ENCODE results near the gene OSBPL3. TPM values are rescaled to one million over a fixed set of nuclear protein-coding genes. Genes with fewer than 3 reads are reported as not detected.

OSBPL3 gene
- total and polyA plus RNA-seq, 2 donors = 9.1 to 23.3 TPM

GRCh38 chr7:24965831-24966708 is 13.9 kb downstream of the OSBPL3 start:
- peak in 3 of 9 donors; percentile 22 to 67 (median 47) for DNase-seq (ENCODE audit: low read depth in 6 of 9, low spot score in 9 of 9)
- H3K27me3 ChIP-seq (ENCODE audit: control insufficient read depth in 2 of 2, insufficient read depth in 1 of 2, low read length in 1 of 2) = no peaks in the 10 kb centered on the region
- peak overlapping the region; percentile 61 to 75 for H3K27ac ChIP-seq (ENCODE audit: low read depth in 1 of 2, low read length in 1 of 2)
- no peaks in the 10 kb centered on the region for H3K9me3 ChIP-seq (ENCODE audit: control insufficient read depth in 2 of 2, insufficient read depth in 1 of 2, low read length in 1 of 2)
- no peaks in the 10 kb centered on the region for H3K36me3 ChIP-seq (ENCODE audit: control insufficient read depth in 2 of 2, insufficient read depth in 2 of 2, low read length in 1 of 2)
- H3K4me1 ChIP-seq (ENCODE audit: control insufficient read depth in 2 of 2, insufficient read depth in 2 of 2, low read length in 2 of 2) = peaks cover 13 to 21% of the 10 kb centered on the region in 2 donors
- 11% methylated on average over 8 of the region's 8 CpGs for WGBS
- H3K4me3 ChIP-seq (ENCODE audit: low read length in 2 of 2) = no peak overlapping the region

GRCh38 chr7:24964191-24964590 is 15.8 kb downstream of the OSBPL3 start:
- no peaks in the 10 kb centered on the region for H3K9me3 ChIP-seq (ENCODE audit: control insufficient read depth in 2 of 2, insufficient read depth in 1 of 2, low read length in 1 of 2)
- DNase-seq (ENCODE audit: low read depth in 6 of 9, low spot score in 9 of 9) = no peak
- no peak overlapping the region for H3K27ac ChIP-seq (ENCODE audit: low read depth in 1 of 2, low read length in 1 of 2)
- no peaks in the 10 kb centered on the region for H3K36me3 ChIP-seq (ENCODE audit: control insufficient read depth in 2 of 2, insufficient read depth in 2 of 2, low read length in 1 of 2)
- 98% methylated on average over 2 of the region's 2 CpGs for WGBS
- peaks cover 13 to 18% of the 10 kb centered on the region in 2 donors for H3K4me1 ChIP-seq (ENCODE audit: control insufficient read depth in 2 of 2, insufficient read depth in 2 of 2, low read length in 2 of 2)
- no peak overlapping the region for H3K4me3 ChIP-seq (ENCODE audit: low read length in 2 of 2)
- no peaks in the 10 kb centered on the region for H3K27me3 ChIP-seq (ENCODE audit: control insufficient read depth in 2 of 2, insufficient read depth in 1 of 2, low read length in 1 of 2)

GRCh38 chr7:24963218-24963617 is 16.8 kb downstream of the OSBPL3 start:
- no peaks in the 10 kb centered on the region for H3K9me3 ChIP-seq (ENCODE audit: control insufficient read depth in 2 of 2, insufficient read depth in 1 of 2, low read length in 1 of 2)
- H3K4me1 ChIP-seq (ENCODE audit: control insufficient read depth in 2 of 2, insufficient read depth in 2 of 2, low read length in 2 of 2) = peaks cover 13 to 18% of the 10 kb centered on the region in 2 donors
- no peak overlapping the region for H3K4me3 ChIP-seq (ENCODE audit: low read length in 2 of 2)
- 89% methylated on average over 2 of the region's 2 CpGs for WGBS
- no peaks in the 10 kb centered on the region for H3K36me3 ChIP-seq (ENCODE audit: control insufficient read depth in 2 of 2, insufficient read depth in 2 of 2, low read length in 1 of 2)
- DNase-seq (ENCODE audit: low read depth in 6 of 9, low spot score in 9 of 9) = peak in 1 of 9 donors; percentile 41
- H3K27ac ChIP-seq (ENCODE audit: low read depth in 1 of 2, low read length in 1 of 2) = no peak overlapping the region
- H3K27me3 ChIP-seq (ENCODE audit: control insufficient read depth in 2 of 2, insufficient read depth in 1 of 2, low read length in 1 of 2) = no peaks in the 10 kb centered on the region

- Histone ChIP-seq H3K36me3 (ENCODE audit: control insufficient read depth in 2 of 2, insufficient read depth in 2 of 2, low read length in 1 of 2) (no peaks in the 10 kb centered on the region), H3K27me3 (ENCODE audit: control insufficient read depth in 2 of 2, insufficient read depth in 1 of 2, low read length in 1 of 2) (no peaks in the 10 kb centered on the region), H3K4me1 (ENCODE audit: control insufficient read depth in 2 of 2, insufficient read depth in 2 of 2, low read length in 2 of 2) (peaks cover 13 to 18% of the 10 kb centered on the region in 2 donors), H3K9me3 (ENCODE audit: control insufficient read depth in 2 of 2, insufficient read depth in 1 of 2, low read length in 1 of 2) (no peaks in the 10 kb centered on the region), H3K4me3 (ENCODE audit: low read length in 2 of 2) (no peak overlapping the region), H3K27ac (ENCODE audit: low read depth in 1 of 2, low read length in 1 of 2) (no peak overlapping the region)
- WGBS = 89% methylated on average over 4 of the region's 4 CpGs
- no peak for DNase-seq (ENCODE audit: low read depth in 6 of 9, low spot score in 9 of 9)
These were observed 17.5 kb downstream of the OSBPL3 start for GRCh38 chr7:24962418-24962962.

- Histone ChIP-seq H3K27me3 (ENCODE audit: control insufficient read depth in 2 of 2, insufficient read depth in 1 of 2, low read length in 1 of 2) (no peaks in the 10 kb centered on the region), H3K4me1 (ENCODE audit: control insufficient read depth in 2 of 2, insufficient read depth in 2 of 2, low read length in 2 of 2) (peaks cover 0 to 6% of the 10 kb centered on the region in 2 donors), H3K27ac (ENCODE audit: low read depth in 1 of 2, low read length in 1 of 2) (no peak overlapping the region), H3K9me3 (ENCODE audit: control insufficient read depth in 2 of 2, insufficient read depth in 1 of 2, low read length in 1 of 2) (no peaks in the 10 kb centered on the region), H3K4me3 (ENCODE audit: low read length in 2 of 2) (no peak overlapping the region), H3K36me3 (ENCODE audit: control insufficient read depth in 2 of 2, insufficient read depth in 2 of 2, low read length in 1 of 2) (no peaks in the 10 kb centered on the region)
- 97% methylated on average over 6 of the region's 6 CpGs for WGBS
- no peak for DNase-seq (ENCODE audit: low read depth in 6 of 9, low spot score in 9 of 9)
These were observed 20.1 kb downstream of the OSBPL3 start for GRCh38 chr7:24959735-24960485.

GRCh38 chr7:24958399-24958798 is 21.6 kb downstream of the OSBPL3 start:
- H3K27me3 ChIP-seq (ENCODE audit: control insufficient read depth in 2 of 2, insufficient read depth in 1 of 2, low read length in 1 of 2) = no peaks in the 10 kb centered on the region
- no peak for DNase-seq (ENCODE audit: low read depth in 6 of 9, low spot score in 9 of 9)
- H3K9me3 ChIP-seq (ENCODE audit: control insufficient read depth in 2 of 2, insufficient read depth in 1 of 2, low read length in 1 of 2) = no peaks in the 10 kb centered on the region
- no peak overlapping the region for H3K4me3 ChIP-seq (ENCODE audit: low read length in 2 of 2)
- H3K36me3 ChIP-seq (ENCODE audit: control insufficient read depth in 2 of 2, insufficient read depth in 2 of 2, low read length in 1 of 2) = no peaks in the 10 kb centered on the region
- peaks cover 0 to 4% of the 10 kb centered on the region in 2 donors for H3K4me1 ChIP-seq (ENCODE audit: control insufficient read depth in 2 of 2, insufficient read depth in 2 of 2, low read length in 2 of 2)
- H3K27ac ChIP-seq (ENCODE audit: low read depth in 1 of 2, low read length in 1 of 2) = no peak overlapping the region

- DNase-seq (ENCODE audit: low read depth in 6 of 9, low spot score in 9 of 9) = no peak
- no peak overlapping the region for H3K27ac ChIP-seq (ENCODE audit: low read depth in 1 of 2, low read length in 1 of 2)
- no peak overlapping the region for H3K4me3 ChIP-seq (ENCODE audit: low read length in 2 of 2)
- WGBS = 99% methylated on average over 3 of the region's 3 CpGs
- no peaks in the 10 kb centered on the region for H3K9me3 ChIP-seq (ENCODE audit: control insufficient read depth in 2 of 2, insufficient read depth in 1 of 2, low read length in 1 of 2)
- no peaks in the 10 kb centered on the region for H3K36me3 ChIP-seq (ENCODE audit: control insufficient read depth in 2 of 2, insufficient read depth in 2 of 2, low read length in 1 of 2)
- H3K4me1 ChIP-seq (ENCODE audit: control insufficient read depth in 2 of 2, insufficient read depth in 2 of 2, low read length in 2 of 2) = no peaks in the 10 kb centered on the region
- no peaks in the 10 kb centered on the region for H3K27me3 ChIP-seq (ENCODE audit: control insufficient read depth in 2 of 2, insufficient read depth in 1 of 2, low read length in 1 of 2)
These were observed 24.0 kb downstream of the OSBPL3 start for GRCh38 chr7:24956021-24956420.

GRCh38 chr7:24955313-24955712 is 24.7 kb downstream of the OSBPL3 start:
- Histone ChIP-seq H3K36me3 (ENCODE audit: control insufficient read depth in 2 of 2, insufficient read depth in 2 of 2, low read length in 1 of 2) (no peaks in the 10 kb centered on the region), H3K4me1 (ENCODE audit: control insufficient read depth in 2 of 2, insufficient read depth in 2 of 2, low read length in 2 of 2) (no peaks in the 10 kb centered on the region), H3K27me3 (ENCODE audit: control insufficient read depth in 2 of 2, insufficient read depth in 1 of 2, low read length in 1 of 2) (no peaks in the 10 kb centered on the region), H3K9me3 (ENCODE audit: control insufficient read depth in 2 of 2, insufficient read depth in 1 of 2, low read length in 1 of 2) (no peaks in the 10 kb centered on the region), H3K4me3 (ENCODE audit: low read length in 2 of 2) (no peak overlapping the region), H3K27ac (ENCODE audit: low read depth in 1 of 2, low read length in 1 of 2) (no peak overlapping the region)
- DNase-seq (ENCODE audit: low read depth in 6 of 9, low spot score in 9 of 9) = no peak
- 99% methylated on average over 1 of the region's 1 CpG for WGBS

GRCh38 chr7:24952464-24952863 is 27.5 kb downstream of the OSBPL3 start:
- DNase-seq (ENCODE audit: low read depth in 6 of 9, low spot score in 9 of 9) = no peak
- H3K36me3 ChIP-seq (ENCODE audit: control insufficient read depth in 2 of 2, insufficient read depth in 2 of 2, low read length in 1 of 2) = no peaks in the 10 kb centered on the region
- H3K4me3 ChIP-seq (ENCODE audit: low read length in 2 of 2) = no peak overlapping the region
- H3K9me3 ChIP-seq (ENCODE audit: control insufficient read depth in 2 of 2, insufficient read depth in 1 of 2, low read length in 1 of 2) = no peaks in the 10 kb centered on the region
- WGBS = over 99% methylated on average over 2 of the region's 2 CpGs
- H3K27me3 ChIP-seq (ENCODE audit: control insufficient read depth in 2 of 2, insufficient read depth in 1 of 2, low read length in 1 of 2) = no peaks in the 10 kb centered on the region
- H3K27ac ChIP-seq (ENCODE audit: low read depth in 1 of 2, low read length in 1 of 2) = no peak overlapping the region
- H3K4me1 ChIP-seq (ENCODE audit: control insufficient read depth in 2 of 2, insufficient read depth in 2 of 2, low read length in 2 of 2) = no peaks in the 10 kb centered on the region

Data from thymus (tissue), 11 donors.